ENCODE results near the gene CD47. TPM values are rescaled to one million over a fixed set of nuclear protein-coding genes. Genes with fewer than 3 reads are reported as not detected.

CD47 gene
- total RNA-seq, 2 experiments from 2014 or later, result 145 to 161 TPM

- H3K9me3 Mint-ChIP-seq, result peaks cover 12% of the 10 kb centered on the region
- H3K4me3 Mint-ChIP-seq, result peak overlapping the region; percentile 80
- H3K27ac Mint-ChIP-seq, result peak overlapping the region; percentile 94
- H3K36me3 Mint-ChIP-seq (ENCODE audit: low read depth), result peaks cover 36% of the 10 kb centered on the region
- ChIA-PET POLR2A (interaction anchor here (0.7 to 1.3 kb wide), 4 partner anchors 25 to 97 kb away, joined by 3 to 9 read pairs (median 6); no protein-coding TSS in a partner anchor), CTCF (interaction anchor here (1.0 to 1.7 kb wide), 3 partner anchors 8 to 31 kb away, joined by 3 to 5 read pairs (median 3); no protein-coding TSS in a partner anchor)
- DNase-seq, result peak; percentile 75
- peaks cover 64% of the 10 kb centered on the region for H3K4me1 Mint-ChIP-seq
- H3K27me3 Mint-ChIP-seq, result no peaks in the 10 kb centered on the region
These were observed 34.8 kb upstream of the CD47 start for GRCh38 chr3:108125550-108126071.

- Mint-ChIP-seq H3K27me3 (no peaks in the 10 kb centered on the region), H3K27ac (peak overlapping the region; percentile 94), H3K9me3 (peaks cover 12% of the 10 kb centered on the region), H3K36me3 (ENCODE audit: low read depth) (peaks cover 33% of the 10 kb centered on the region), H3K4me1 (peaks cover 59% of the 10 kb centered on the region), H3K4me3 (peak overlapping the region; percentile 80)
- DNase-seq, result no peak
- ChIA-PET POLR2A (interaction anchor here (0.7 to 1.3 kb wide), 4 partner anchors 25 to 98 kb away, joined by 3 to 9 read pairs (median 6); no protein-coding TSS in a partner anchor), CTCF (interaction anchor here (1.0 to 1.5 kb wide), 2 partner anchors 12 to 31 kb away, joined by 3 read pairs; no protein-coding TSS in a partner anchor)
These were observed 34.3 kb upstream of the CD47 start for GRCh38 chr3:108125153-108125543.

GRCh38 chr3:108124337-108125152 lies 33.7 kb upstream of the CD47 start:
- peaks cover 31% of the 10 kb centered on the region for H3K36me3 Mint-ChIP-seq (ENCODE audit: low read depth)
- CTCF ChIA-PET, result interaction anchor here (1.2 to 1.6 kb wide), 3 partner anchors 17 to 353 kb away, joined by 3 to 4 read pairs (median 3); no protein-coding TSS in a partner anchor
- no peaks in the 10 kb centered on the region for H3K27me3 Mint-ChIP-seq
- peak overlapping the region; percentile 80 for H3K4me3 Mint-ChIP-seq
- peak overlapping the region; percentile 94 for H3K27ac Mint-ChIP-seq
- POLR2A ChIA-PET, result interaction anchor here (1.2 kb wide), 1 partner anchor 24 kb away, joined by 5 read pairs; no protein-coding TSS in a partner anchor
- DNase-seq, result peak; percentile 72
- H3K9me3 Mint-ChIP-seq, result peaks cover 12% of the 10 kb centered on the region
- H3K4me1 Mint-ChIP-seq, result peaks cover 58% of the 10 kb centered on the region

- H3K36me3 Mint-ChIP-seq (ENCODE audit: low read depth), result peaks cover 23% of the 10 kb centered on the region
- DNase-seq, result no peak
- ChIA-PET CTCF (interaction anchor here (1.2 to 1.6 kb wide), 5 partner anchors 8 to 354 kb away, joined by 3 to 4 read pairs (median 3); no protein-coding TSS in a partner anchor), POLR2A (no interaction called here)
- H3K27ac Mint-ChIP-seq, result no peak overlapping the region
- peaks cover 10% of the 10 kb centered on the region for H3K9me3 Mint-ChIP-seq
- no peak overlapping the region for H3K4me3 Mint-ChIP-seq
- no peaks in the 10 kb centered on the region for H3K27me3 Mint-ChIP-seq
- peaks cover 50% of the 10 kb centered on the region for H3K4me1 Mint-ChIP-seq
These were observed 32.5 kb upstream of the CD47 start for GRCh38 chr3:108123326-108123725.

GRCh38 chr3:108122276-108122675 lies 31.4 kb upstream of the CD47 start:
- no peak overlapping the region for H3K27ac Mint-ChIP-seq
- CTCF ChIA-PET, result interaction anchor here (0.6 to 1.7 kb wide), 7 partner anchors 8 to 365 kb away, joined by 3 to 5 read pairs (median 3); no protein-coding TSS in a partner anchor
- no peaks in the 10 kb centered on the region for H3K27me3 Mint-ChIP-seq

GRCh38 chr3:108119398-108120104 lies 28.7 kb upstream of the CD47 start:
- H3K9me3 Mint-ChIP-seq, result peaks cover 7% of the 10 kb centered on the region
- ChIA-PET POLR2A (no interaction called here), CTCF (no interaction called here)
- H3K36me3 Mint-ChIP-seq (ENCODE audit: low read depth), result peaks cover 6% of the 10 kb centered on the region
- no peak overlapping the region for H3K4me3 Mint-ChIP-seq
- H3K27me3 Mint-ChIP-seq, result no peaks in the 10 kb centered on the region
- peaks cover 32% of the 10 kb centered on the region for H3K4me1 Mint-ChIP-seq
- no peak overlapping the region for H3K27ac Mint-ChIP-seq
- no peak for DNase-seq

More at GRCh38 chr3:108122276-108122675, 31.4 kb upstream of the CD47 start:
- Mint-ChIP-seq H3K4me3 (no peak overlapping the region), H3K9me3 (peaks cover 7% of the 10 kb centered on the region), H3K36me3 (ENCODE audit: low read depth) (peaks cover 17% of the 10 kb centered on the region), H3K4me1 (peaks cover 50% of the 10 kb centered on the region)
- POLR2A ChIA-PET, result interaction anchor here (0.6 kb wide), 1 partner anchor 180 kb away, joined by 3 read pairs; no protein-coding TSS in a partner anchor
- no peak for DNase-seq

- H3K9me3 Mint-ChIP-seq, result peaks cover 7% of the 10 kb centered on the region
- H3K4me1 Mint-ChIP-seq, result peaks cover 19% of the 10 kb centered on the region
- H3K27ac Mint-ChIP-seq, result no peak overlapping the region
- no peak overlapping the region for H3K4me3 Mint-ChIP-seq
- peaks cover 6% of the 10 kb centered on the region for H3K36me3 Mint-ChIP-seq (ENCODE audit: low read depth)
- CTCF ChIA-PET, result interaction anchor here (1.2 to 1.9 kb wide), 2 partner anchors 8 to 10 kb away, joined by 3 to 5 read pairs; no protein-coding TSS in a partner anchor
- DNase-seq, result no peak
- no peaks in the 10 kb centered on the region for H3K27me3 Mint-ChIP-seq
- POLR2A ChIA-PET, result no interaction called here
These were observed 27.4 kb upstream of the CD47 start for GRCh38 chr3:108118038-108118768.

GRCh38 chr3:108117241-108117775 lies 26.5 kb upstream of the CD47 start:
- POLR2A ChIA-PET, result no interaction called here
- peaks cover 7% of the 10 kb centered on the region for H3K9me3 Mint-ChIP-seq
- H3K4me1 Mint-ChIP-seq, result peaks cover 17% of the 10 kb centered on the region
- H3K36me3 Mint-ChIP-seq (ENCODE audit: low read depth), result peaks cover 6% of the 10 kb centered on the region
- CTCF ChIA-PET, result interaction anchor here (1.2 to 1.9 kb wide), 2 partner anchors 9 kb away, joined by 3 to 5 read pairs; no protein-coding TSS in a partner anchor
- H3K4me3 Mint-ChIP-seq, result no peak overlapping the region
- no peaks in the 10 kb centered on the region for H3K27me3 Mint-ChIP-seq
- no peak for DNase-seq
- H3K27ac Mint-ChIP-seq, result no peak overlapping the region

GRCh38 chr3:108114423-108115065 lies 23.7 kb upstream of the CD47 start:
- no peak for DNase-seq
- CTCF ChIA-PET, result interaction anchor here (0.8 to 1.2 kb wide), 3 partner anchors 8 to 143 kb away, joined by 3 to 4 read pairs (median 3); no protein-coding TSS in a partner anchor
- peaks cover 5% of the 10 kb centered on the region for H3K27me3 Mint-ChIP-seq
- H3K9me3 Mint-ChIP-seq, result peaks cover 4% of the 10 kb centered on the region
- peaks cover 11% of the 10 kb centered on the region for H3K4me1 Mint-ChIP-seq
- no peak overlapping the region for H3K27ac Mint-ChIP-seq
- POLR2A ChIA-PET, result no interaction called here
- peaks cover 4% of the 10 kb centered on the region for H3K36me3 Mint-ChIP-seq (ENCODE audit: low read depth)
- no peak overlapping the region for H3K4me3 Mint-ChIP-seq

GRCh38 chr3:108113975-108114374 lies 23.1 kb upstream of the CD47 start:
- peaks cover 5% of the 10 kb centered on the region for H3K27me3 Mint-ChIP-seq
- H3K4me3 Mint-ChIP-seq, result no peak overlapping the region
- peaks cover 9% of the 10 kb centered on the region for H3K4me1 Mint-ChIP-seq
- peaks cover 2% of the 10 kb centered on the region for H3K36me3 Mint-ChIP-seq (ENCODE audit: low read depth)
- no peak overlapping the region for H3K27ac Mint-ChIP-seq
- POLR2A ChIA-PET, result no interaction called here
- H3K9me3 Mint-ChIP-seq, result peaks cover 2% of the 10 kb centered on the region
- CTCF ChIA-PET, result interaction anchor here (1.2 kb wide), 1 partner anchor 8 kb away, joined by 4 read pairs; no protein-coding TSS in a partner anchor
- no peak for DNase-seq

GRCh38 chr3:108110934-108111333 lies 20.1 kb upstream of the CD47 start:
- no peak overlapping the region for H3K4me3 Mint-ChIP-seq
- H3K27me3 Mint-ChIP-seq, result peaks cover 5% of the 10 kb centered on the region
- no peaks in the 10 kb centered on the region for H3K36me3 Mint-ChIP-seq (ENCODE audit: low read depth)
- POLR2A ChIA-PET, result no interaction called here
- DNase-seq, result no peak
- H3K4me1 Mint-ChIP-seq, result peaks cover 3% of the 10 kb centered on the region
- H3K9me3 Mint-ChIP-seq, result no peaks in the 10 kb centered on the region
- CTCF ChIA-PET, result no interaction called here
- H3K27ac Mint-ChIP-seq, result no peak overlapping the region

All from activated CD4-positive, alpha-beta T cell treated with anti-CD3 and anti-CD28 coated beads, Interleukin-2, amount 10 ng/mL, durations not matched to agents 7 days and 5 days (primary cell).